ENCODE results near the gene CDV3. TPM values are rescaled to one million over a fixed set of nuclear protein-coding genes. Genes with fewer than 3 reads are reported as not detected.

Gene CDV3
- total and polyA plus RNA-seq, 10 donors: 68.1 to 253 (median 206) TPM

- DNase-seq: no peak
- intact Hi-C loops (cut with DNase I; ENCODE audit: low total_unique reads): no loop called here
- H3K27ac ChIP-seq: no peak overlapping the region
- no peak overlapping the region for H3K4me3 ChIP-seq
- H3K4me1 ChIP-seq: no peaks in the 10 kb centered on the region
- TF ChIP-seq CTCF (IDR thresholded peaks at IDR 0.05 in 8 of 11, conservative IDR thresholded peaks at IDR 0.05 in 3 of 11) (no peak), POLR2A (IDR thresholded peaks at IDR 0.05) (no peak), POLR2AphosphoS5 (IDR thresholded peaks at IDR 0.05) (no peak)
- H3K9me3 ChIP-seq: no peaks in the 10 kb centered on the region
- H3K27me3 ChIP-seq (replicated peaks in 1 of 7): no peaks in the 10 kb centered on the region
- peaks cover 0 to 100% (median 62%) of the 10 kb centered on the region in 6 donors for H3K36me3 ChIP-seq
These were observed 36.5 kb downstream of the CDV3 start for GRCh38 chr3:133610031-133610430.

GRCh38 chr3:133611534-133611933 lies 38.0 kb downstream of the CDV3 start:
- no peak for DNase-seq
- Histone ChIP-seq H3K36me3 (peaks cover 0 to 100% (median 64%) of the 10 kb centered on the region in 6 donors), H3K4me3 (no peak overlapping the region), H3K27ac (no peak overlapping the region), H3K4me1 (no peaks in the 10 kb centered on the region), H3K9me3 (no peaks in the 10 kb centered on the region), H3K27me3 (replicated peaks in 1 of 7) (no peaks in the 10 kb centered on the region)
- no peak for TF ChIP-seq POLR2A (IDR thresholded peaks at IDR 0.05)
- no peak for TF ChIP-seq CTCF (IDR thresholded peaks at IDR 0.05 in 8 of 11, conservative IDR thresholded peaks at IDR 0.05 in 3 of 11)
- no peak for TF ChIP-seq POLR2AphosphoS5 (IDR thresholded peaks at IDR 0.05)
- intact Hi-C loops (cut with DNase I; ENCODE audit: low total_unique reads): no loop called here
- 96 to 99% (median 98%) methylated on average over 2 of the region's 2 CpGs for WGBS, 5 donors

DNA sequence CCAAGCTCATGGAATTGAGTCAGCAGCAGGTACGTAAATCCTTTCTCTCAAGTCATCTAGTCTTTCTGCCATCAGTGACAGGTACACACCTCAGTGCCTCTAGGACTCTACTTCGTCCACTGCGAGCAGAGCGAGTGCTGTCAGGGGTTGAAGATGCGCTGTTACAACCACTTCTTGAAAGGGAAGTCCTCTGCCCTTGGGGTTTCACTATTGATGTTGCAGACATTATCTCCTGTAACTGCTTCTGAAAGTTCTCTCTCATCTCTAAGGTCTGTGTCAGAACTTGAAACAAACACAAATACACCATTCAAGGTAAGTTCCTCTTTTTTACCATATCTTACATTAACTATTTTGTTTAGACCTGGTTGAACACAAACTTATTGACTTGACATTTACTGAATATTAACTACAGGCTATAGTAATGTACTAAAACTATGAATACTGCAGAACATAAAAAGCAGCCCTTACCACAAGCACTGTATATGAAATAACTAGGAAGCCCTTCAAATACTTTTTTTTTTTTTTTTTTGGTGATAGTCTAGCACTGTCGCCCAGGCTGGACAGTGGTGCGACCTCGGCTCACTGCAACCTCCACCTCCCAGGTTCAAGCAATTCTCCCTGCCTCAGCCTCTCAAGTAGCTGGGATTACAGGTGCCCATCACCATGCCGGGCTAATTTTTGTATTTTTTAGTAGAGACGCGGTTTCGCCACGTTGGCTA lies 46.7 kb downstream of the CDV3 start:
- TF ChIP-seq CTCF (IDR thresholded peaks at IDR 0.05 in 8 of 11, conservative IDR thresholded peaks at IDR 0.05 in 3 of 11): no peak
- TF ChIP-seq POLR2AphosphoS5 (IDR thresholded peaks at IDR 0.05): peak in 1 of 3 donors; percentile 25
- Histone ChIP-seq H3K4me3 (no peak overlapping the region), H3K4me1 (peaks cover 0 to 11% (median 0%) of the 10 kb centered on the region in 6 donors), H3K36me3 (peaks cover 3 to 100% (median 65%) of the 10 kb centered on the region in 6 donors), H3K27me3 (replicated peaks in 1 of 7) (no peaks in the 10 kb centered on the region), H3K9me3 (no peaks in the 10 kb centered on the region), H3K27ac (peak overlapping the region in 4 of 8 donors; percentile 10 to 42 (median 32))
- WGBS, 5 donors: 77 to 88% (median 85%) methylated on average over 13 of the region's 13 CpGs
- DNase-seq: no peak
- intact Hi-C loops (cut with DNase I; ENCODE audit: low total_unique reads): no loop called here

DNA sequence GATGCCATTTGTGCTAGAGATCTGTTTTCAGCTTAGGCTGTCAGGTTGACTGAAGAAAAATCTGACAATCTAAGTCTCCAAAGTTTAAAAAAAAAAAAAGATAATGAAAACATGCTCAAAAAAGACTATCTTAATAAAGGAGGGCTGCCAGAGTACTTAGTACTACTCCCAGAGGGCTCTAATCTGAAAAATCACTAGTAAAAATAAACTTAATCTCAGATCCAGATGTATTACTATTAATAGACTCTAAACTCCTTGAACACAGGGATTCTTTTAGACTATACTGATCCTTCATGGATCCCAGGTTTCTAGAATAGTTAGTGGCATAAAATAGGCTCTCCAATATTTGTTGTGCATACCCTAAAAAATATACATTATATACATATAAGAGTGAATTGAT lies 54.3 kb downstream of the CDV3 start:
- intact Hi-C loops (cut with DNase I; ENCODE audit: low total_unique reads): no loop called here
- DNase-seq: no peak
- no peaks in the 10 kb centered on the region for H3K9me3 ChIP-seq
- peaks cover 3 to 100% (median 69%) of the 10 kb centered on the region in 6 donors for H3K36me3 ChIP-seq
- no peak overlapping the region for H3K27ac ChIP-seq
- H3K27me3 ChIP-seq (replicated peaks in 1 of 7): no peaks in the 10 kb centered on the region
- H3K4me3 ChIP-seq: no peak overlapping the region
- TF ChIP-seq CTCF (IDR thresholded peaks at IDR 0.05 in 8 of 11, conservative IDR thresholded peaks at IDR 0.05 in 3 of 11) (no peak), POLR2AphosphoS5 (IDR thresholded peaks at IDR 0.05) (no peak), POLR2A (IDR thresholded peaks at IDR 0.05) (no peak)
- H3K4me1 ChIP-seq: no peaks in the 10 kb centered on the region

All from spleen (tissue), 11 donors.